WTC11 (cell line): ENCODE measurements around the gene SLC41A1. TPM values are rescaled to one million over a fixed set of nuclear protein-coding genes. Genes with fewer than 3 reads are reported as not detected.

Experiments used
- ATAC-seq: fragments of 200-7000 bp; cut with Tn5 transposase; 2 replicates; pipeline ENCODE4 v1.10.0; 2021; ENCODE audit warnings: mild to moderate bottlenecking, moderate library complexity
- CTCF ChIA-PET: fragments of 300-600 bp; sonication (Branson Sonifier 250); formaldehyde crosslinking; loops from one replicate; lab custom pipeline; 2021; ENCODE audit warnings: antibody characterized with exemption; lab: Charles Lee
- POLR2A ChIA-PET: fragments of 350-600 bp; sonication (Branson Sonifier 250); formaldehyde crosslinking; loops from one replicate; lab custom pipeline; 2021; ENCODE audit warnings: antibody characterized with exemption; lab: Charles Lee
- DNase-seq: peaks from one replicate; pipeline ENCODE4 v3.0.0; 2021; ENCODE audit warnings: low spot score
- H3K27ac Mint-ChIP-seq: 2 replicates; pipeline ENCODE4 v1.8.0; 2021; ENCODE audit warnings: mixed read lengths
- H3K27me3 Mint-ChIP-seq: 2 replicates; pipeline ENCODE4 v1.8.0; 2021; ENCODE audit warnings: low read depth, mild to moderate bottlenecking, moderate library complexity, mixed read lengths
- H3K36me3 Mint-ChIP-seq: 2 replicates; pipeline ENCODE4 v1.8.0; 2021; ENCODE audit warnings: mixed read lengths
- H3K4me1 Mint-ChIP-seq: 2 replicates; pipeline ENCODE4 v1.8.0; 2022; ENCODE audit warnings: mixed read lengths
- H3K4me3 Mint-ChIP-seq: 2 replicates; pipeline ENCODE4 v1.8.0; 2021; ENCODE audit warnings: mild to moderate bottlenecking, moderate library complexity, mixed read lengths
- H3K9me3 Mint-ChIP-seq: 2 replicates; pipeline ENCODE4 v1.8.0; 2021; ENCODE audit warnings: mixed read lengths
- CBFB ChIP-seq: sonication (generic); formaldehyde crosslinking; IDR thresholded peaks from 2 replicates; pipeline ENCODE4 v1.8.1; 2022; ENCODE audit warnings: mild to moderate bottlenecking, low read depth, missing genetic modification reagents
- CREB1 ChIP-seq: sonication (generic); formaldehyde crosslinking; IDR thresholded peaks from 2 replicates; pipeline ENCODE4 v1.8.0; 2023; ENCODE audit warnings: mild to moderate bottlenecking, missing genetic modification reagents
- E2F5 ChIP-seq: sonication (generic); formaldehyde crosslinking; IDR thresholded peaks from 2 replicates; pipeline ENCODE4 v1.8.1; 2022; ENCODE audit warnings: mild to moderate bottlenecking, moderate library complexity, missing genetic modification reagents
- ELF4 ChIP-seq: sonication (generic); formaldehyde crosslinking; IDR thresholded peaks from 2 replicates; pipeline ENCODE4 v1.8.1; 2022; ENCODE audit warnings: low read depth, mild to moderate bottlenecking, moderate library complexity, missing genetic modification reagents
- HMGA2 ChIP-seq: fragments of 250-450 bp; sonication (Bioruptor Pico); IDR thresholded peaks from 2 replicates; pipeline ENCODE4 v1.4.0; 2021; ENCODE audit warnings: mild to moderate bottlenecking, moderate library complexity
- KAT7 ChIP-seq: sonication (generic); formaldehyde crosslinking; IDR thresholded peaks from 2 replicates; pipeline ENCODE4 v1.8.1; 2023; ENCODE audit warnings: missing genetic modification reagents, mild to moderate bottlenecking, borderline replicate concordance
- MXD4 ChIP-seq: fragments of 250-450 bp; sonication (Bioruptor Pico); IDR thresholded peaks from 2 replicates; pipeline ENCODE4 v1.8.0; 2021; ENCODE audit warnings: mild to moderate bottlenecking, moderate library complexity, borderline replicate concordance
- NR2C2 ChIP-seq: sonication (generic); formaldehyde crosslinking; IDR thresholded peaks from 2 replicates; pipeline ENCODE4 v1.8.0; 2022; ENCODE audit warnings: mild to moderate bottlenecking, missing genetic modification reagents
- ZNF219 ChIP-seq: sonication (generic); formaldehyde crosslinking; IDR thresholded peaks from 2 replicates; pipeline ENCODE4 v1.8.0; 2023; ENCODE audit warnings: missing genetic modification reagents, mild to moderate bottlenecking, borderline replicate concordance
- ZNF317 ChIP-seq: sonication (generic); formaldehyde crosslinking; IDR thresholded peaks from 2 replicates; pipeline ENCODE4 v1.8.1; 2023; ENCODE audit warnings: low read depth, mild to moderate bottlenecking, moderate library complexity, missing genetic modification reagents, borderline replicate concordance
- ZNF423 ChIP-seq: fragments of 250-450 bp; sonication (Bioruptor Pico); IDR thresholded peaks from 2 replicates; pipeline ENCODE4 v2.1.2; 2022; ENCODE audit warnings: mild to moderate bottlenecking, moderate library complexity
- ZNF425 ChIP-seq: fragments of 250-450 bp; sonication (Bioruptor Pico); conservative IDR thresholded peaks from 2 replicates; pipeline ENCODE4 v1.9.0; 2021; ENCODE audit warnings: mild to moderate bottlenecking
- ZNF532 ChIP-seq: fragments of 250-450 bp; sonication (Bioruptor Pico); IDR thresholded peaks from 2 replicates; pipeline ENCODE4 v1.9.0; 2021; ENCODE audit warnings: mild to moderate bottlenecking, borderline replicate concordance
- total RNA-seq: library from RNA; stranded (reverse); gene quantifications from 3 replicates; pipeline ENCODE4 v1.2.3, GENCODE V29; 2021
- TF ChIP-seq, protein P1 (sequence below): sonication (generic); formaldehyde crosslinking; IDR thresholded peaks from 2 replicates; pipeline ENCODE4 v1.8.1; 2023; ENCODE audit warnings: mild to moderate bottlenecking, moderate library complexity, missing genetic modification reagents
- TF ChIP-seq, protein P2 (sequence below): sonication (generic); formaldehyde crosslinking; IDR thresholded peaks from 2 replicates; pipeline ENCODE4 v1.8.0; 2022; ENCODE audit warnings: mild to moderate bottlenecking, missing genetic modification reagents
- TF ChIP-seq, protein P3 (sequence below): sonication (generic); formaldehyde crosslinking; IDR thresholded peaks from 2 replicates; pipeline ENCODE4 v1.8.1; 2023; ENCODE audit warnings: mild to moderate bottlenecking, missing genetic modification reagents
- TF ChIP-seq, protein P4 (sequence below): sonication (generic); formaldehyde crosslinking; IDR thresholded peaks from 2 replicates; pipeline ENCODE4 v1.8.0; 2022; ENCODE audit warnings: mild to moderate bottlenecking, missing genetic modification reagents
- TF ChIP-seq, protein P5 (sequence below): fragments of 250-450 bp; sonication (Bioruptor Pico); IDR thresholded peaks from 2 replicates; pipeline ENCODE4 v1.9.0; 2021; ENCODE audit warnings: mild to moderate bottlenecking
- TF ChIP-seq, protein P6 (sequence below): sonication (generic); formaldehyde crosslinking; conservative IDR thresholded peaks from 2 replicates; pipeline ENCODE4 v1.8.1; 2022; ENCODE audit warnings: mild to moderate bottlenecking, missing genetic modification reagents

Gene SLC41A1
- total RNA-seq, 1 experiment from 2014 or later, result 32.8 TPM

DNA sequence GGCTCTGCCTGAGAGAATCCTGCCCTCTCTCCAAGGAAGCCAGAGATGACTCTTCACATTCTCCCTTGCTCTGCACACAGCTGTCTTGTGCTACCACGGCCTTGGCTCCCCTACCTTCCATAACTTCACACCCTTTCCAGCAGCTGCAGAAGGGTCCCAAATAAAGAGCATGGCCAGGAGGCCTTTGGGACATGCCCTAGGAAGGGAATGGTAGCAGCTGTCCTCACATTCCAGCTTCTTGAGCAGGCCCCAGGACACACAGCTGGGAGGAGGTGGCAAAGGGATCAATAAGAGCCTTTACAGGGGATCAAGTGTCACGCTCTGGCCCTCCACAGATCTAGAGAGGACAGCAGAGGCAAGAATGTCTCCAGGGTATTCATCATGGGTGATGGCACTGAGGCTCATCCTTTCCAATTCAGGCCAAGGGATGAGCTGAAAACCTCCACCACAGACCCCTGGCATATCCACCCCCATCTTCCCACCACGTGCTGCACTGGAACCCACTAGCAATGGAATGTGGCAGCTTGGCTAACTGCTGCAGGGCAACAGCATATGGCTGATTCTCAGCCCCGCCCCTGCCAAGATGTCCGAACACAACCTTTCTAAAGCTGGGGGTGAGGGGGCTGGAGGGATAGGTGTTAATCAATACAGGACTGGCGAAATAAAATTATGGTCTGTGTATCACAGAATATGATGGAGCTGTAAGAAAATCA lies 19.9 kb downstream of the SLC41A1 start (continued):
- TF ChIP-seq, protein P1, sequence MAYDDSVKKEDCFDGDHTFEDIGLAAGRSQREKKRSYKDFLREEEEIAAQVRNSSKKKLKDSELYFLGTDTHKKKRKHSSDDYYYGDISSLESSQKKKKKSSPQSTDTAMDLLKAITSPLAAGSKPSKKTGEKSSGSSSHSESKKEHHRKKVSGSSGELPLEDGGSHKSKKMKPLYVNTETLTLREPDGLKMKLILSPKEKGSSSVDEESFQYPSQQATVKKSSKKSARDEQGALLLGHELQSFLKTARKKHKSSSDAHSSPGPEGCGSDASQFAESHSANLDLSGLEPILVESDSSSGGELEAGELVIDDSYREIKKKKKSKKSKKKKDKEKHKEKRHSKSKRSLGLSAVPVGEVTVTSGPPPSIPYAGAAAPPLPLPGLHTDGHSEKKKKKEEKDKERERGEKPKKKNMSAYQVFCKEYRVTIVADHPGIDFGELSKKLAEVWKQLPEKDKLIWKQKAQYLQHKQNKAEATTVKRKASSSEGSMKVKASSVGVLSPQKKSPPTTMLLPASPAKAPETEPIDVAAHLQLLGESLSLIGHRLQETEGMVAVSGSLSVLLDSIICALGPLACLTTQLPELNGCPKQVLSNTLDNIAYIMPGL, result no peak
- no peak for TF ChIP-seq ZNF425 (CRISPR knock-in tag)
- TF ChIP-seq, protein P2, sequence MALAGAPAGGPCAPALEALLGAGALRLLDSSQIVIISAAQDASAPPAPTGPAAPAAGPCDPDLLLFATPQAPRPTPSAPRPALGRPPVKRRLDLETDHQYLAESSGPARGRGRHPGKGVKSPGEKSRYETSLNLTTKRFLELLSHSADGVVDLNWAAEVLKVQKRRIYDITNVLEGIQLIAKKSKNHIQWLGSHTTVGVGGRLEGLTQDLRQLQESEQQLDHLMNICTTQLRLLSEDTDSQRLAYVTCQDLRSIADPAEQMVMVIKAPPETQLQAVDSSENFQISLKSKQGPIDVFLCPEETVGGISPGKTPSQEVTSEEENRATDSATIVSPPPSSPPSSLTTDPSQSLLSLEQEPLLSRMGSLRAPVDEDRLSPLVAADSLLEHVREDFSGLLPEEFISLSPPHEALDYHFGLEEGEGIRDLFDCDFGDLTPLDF (CRISPR knock-in tag), result no peak
- no peak for TF ChIP-seq MXD4 (CRISPR knock-in tag)
- TF ChIP-seq CBFB (CRISPR knock-in tag), result no peak
- TF ChIP-seq, protein P3, sequence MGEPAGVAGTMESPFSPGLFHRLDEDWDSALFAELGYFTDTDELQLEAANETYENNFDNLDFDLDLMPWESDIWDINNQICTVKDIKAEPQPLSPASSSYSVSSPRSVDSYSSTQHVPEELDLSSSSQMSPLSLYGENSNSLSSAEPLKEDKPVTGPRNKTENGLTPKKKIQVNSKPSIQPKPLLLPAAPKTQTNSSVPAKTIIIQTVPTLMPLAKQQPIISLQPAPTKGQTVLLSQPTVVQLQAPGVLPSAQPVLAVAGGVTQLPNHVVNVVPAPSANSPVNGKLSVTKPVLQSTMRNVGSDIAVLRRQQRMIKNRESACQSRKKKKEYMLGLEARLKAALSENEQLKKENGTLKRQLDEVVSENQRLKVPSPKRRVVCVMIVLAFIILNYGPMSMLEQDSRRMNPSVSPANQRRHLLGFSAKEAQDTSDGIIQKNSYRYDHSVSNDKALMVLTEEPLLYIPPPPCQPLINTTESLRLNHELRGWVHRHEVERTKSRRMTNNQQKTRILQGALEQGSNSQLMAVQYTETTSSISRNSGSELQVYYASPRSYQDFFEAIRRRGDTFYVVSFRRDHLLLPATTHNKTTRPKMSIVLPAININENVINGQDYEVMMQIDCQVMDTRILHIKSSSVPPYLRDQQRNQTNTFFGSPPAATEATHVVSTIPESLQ (CRISPR knock-in tag), result no peak
- TF ChIP-seq, protein P4, sequence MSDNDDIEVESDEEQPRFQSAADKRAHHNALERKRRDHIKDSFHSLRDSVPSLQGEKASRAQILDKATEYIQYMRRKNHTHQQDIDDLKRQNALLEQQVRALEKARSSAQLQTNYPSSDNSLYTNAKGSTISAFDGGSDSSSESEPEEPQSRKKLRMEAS (CRISPR knock-in tag), result no peak

- no peak for TF ChIP-seq HMGA2 (CRISPR knock-in tag)
- TF ChIP-seq, protein P5, sequence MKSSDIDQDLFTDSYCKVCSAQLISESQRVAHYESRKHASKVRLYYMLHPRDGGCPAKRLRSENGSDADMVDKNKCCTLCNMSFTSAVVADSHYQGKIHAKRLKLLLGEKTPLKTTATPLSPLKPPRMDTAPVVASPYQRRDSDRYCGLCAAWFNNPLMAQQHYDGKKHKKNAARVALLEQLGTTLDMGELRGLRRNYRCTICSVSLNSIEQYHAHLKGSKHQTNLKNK (CRISPR knock-in tag), result no peak
- no peak for TF ChIP-seq KAT7 (CRISPR knock-in tag)
- no peak for TF ChIP-seq E2F5 (CRISPR knock-in tag)
- no peak for TF ChIP-seq ZNF219 (CRISPR knock-in tag)
- no peak for TF ChIP-seq ELF4 (CRISPR knock-in tag)
- TF ChIP-seq CREB1 (CRISPR knock-in tag), result no peak
- no peak for TF ChIP-seq ZNF423 (CRISPR knock-in tag)
- TF ChIP-seq NR2C2, result no peak
- TF ChIP-seq ZNF532, result no peak
- TF ChIP-seq, protein P6, sequence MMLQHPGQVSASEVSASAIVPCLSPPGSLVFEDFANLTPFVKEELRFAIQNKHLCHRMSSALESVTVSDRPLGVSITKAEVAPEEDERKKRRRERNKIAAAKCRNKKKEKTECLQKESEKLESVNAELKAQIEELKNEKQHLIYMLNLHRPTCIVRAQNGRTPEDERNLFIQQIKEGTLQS, result no peak
- no peak for TF ChIP-seq ZNF317 (CRISPR knock-in tag)
- no peak overlapping the region for H3K27ac Mint-ChIP-seq
- H3K4me1 Mint-ChIP-seq, result 0 out of 2 replicates have a peak, but pooled peaks cover 6% of the 10 kb centered on the region
- no peak for DNase-seq
- peaks cover 34% of the 10 kb centered on the region for H3K36me3 Mint-ChIP-seq
- ChIA-PET CTCF (interaction anchor here (0.6 to 3.5 kb wide), 23 partner anchors 10 to 204 kb away, joined by 3 to 124 read pairs (median 5); partner anchors contain the start of gene PM20D1), POLR2A (interaction anchor here (0.6 kb wide), 1 partner anchor 11 kb away, joined by 3 read pairs; no protein-coding TSS in a partner anchor)
- H3K9me3 Mint-ChIP-seq, result no peaks in the 10 kb centered on the region
- H3K27me3 Mint-ChIP-seq, result no peaks in the 10 kb centered on the region
- ATAC-seq, result no peak
- no peak overlapping the region for H3K4me3 Mint-ChIP-seq
These were observed 20.5 kb downstream of the SLC41A1 start for GRCh38 chr1:205792481-205792881.
